Measurements from ENCODE around the gene WFIKKN2.

Gene WFIKKN2

DNA sequence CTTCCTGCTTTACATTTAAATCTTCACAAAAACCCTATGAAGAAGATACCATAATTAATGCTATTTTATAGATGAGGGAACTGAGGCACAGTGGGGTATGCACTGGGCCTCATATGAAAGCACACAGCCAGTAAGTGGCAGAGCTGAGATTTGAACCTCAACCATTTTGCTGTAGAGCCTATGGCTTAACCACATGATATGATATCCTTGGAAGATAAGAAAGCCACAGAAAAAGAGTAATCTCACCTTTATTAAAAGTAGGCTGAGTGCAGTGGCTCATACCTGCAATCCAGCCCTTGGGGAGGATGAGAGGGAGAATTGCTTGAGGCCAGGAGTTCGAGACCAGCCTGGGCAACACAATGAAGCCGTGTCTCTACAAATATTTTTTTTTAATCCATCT, 45.8 kb downstream of the WFIKKN2 start:
- no peak for DNase-seq

DNA sequence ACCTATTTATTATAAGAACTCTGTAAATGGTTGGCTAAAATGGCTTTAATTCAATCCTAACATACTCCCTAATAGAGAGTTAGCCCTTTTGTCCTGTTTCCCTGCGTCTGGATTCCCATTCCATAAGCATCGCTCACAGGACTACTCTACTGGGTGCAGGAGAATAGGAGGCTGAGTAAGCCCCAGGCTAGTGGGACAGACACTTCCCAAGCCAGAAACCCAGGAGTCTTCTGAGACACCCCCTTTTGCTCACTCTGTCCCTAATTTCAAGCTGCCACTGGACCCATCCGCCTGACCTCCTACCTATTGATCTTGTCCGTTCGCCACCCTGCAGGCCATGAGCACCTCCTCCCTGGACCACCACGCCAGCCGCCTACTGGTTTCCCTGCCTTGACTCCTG, 47.5 kb downstream of the WFIKKN2 start:
- no peak for DNase-seq

DNA sequence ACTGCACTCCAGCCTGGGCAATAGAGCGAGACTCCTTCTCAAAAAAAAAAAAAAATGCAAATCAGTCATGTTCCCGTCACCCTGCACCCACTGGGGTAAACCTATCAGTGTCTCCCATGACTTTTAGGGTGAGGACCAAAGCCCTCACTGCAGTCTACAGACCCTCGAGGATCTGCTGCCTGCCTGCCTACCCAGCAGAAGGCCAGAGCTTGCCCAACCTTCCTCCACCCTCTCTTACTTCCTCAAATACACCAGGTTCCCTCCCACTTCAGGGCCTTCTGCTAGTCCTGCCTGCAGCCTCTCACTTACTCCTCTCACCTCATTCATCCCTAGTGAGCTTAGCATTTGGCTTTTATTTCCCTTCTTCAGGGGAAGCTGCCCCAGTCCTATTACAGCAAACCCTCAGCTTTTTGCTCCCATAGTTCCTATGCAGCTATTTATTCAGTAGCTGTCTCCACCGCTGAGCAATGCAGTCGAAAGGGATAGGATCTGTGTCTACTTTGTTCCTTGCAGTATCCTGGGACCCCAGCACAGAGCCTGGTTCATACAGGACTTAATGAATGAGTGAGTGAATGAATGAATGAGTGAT, 48.6 kb downstream of the WFIKKN2 start:
- DNase-seq, result no peak

DNA sequence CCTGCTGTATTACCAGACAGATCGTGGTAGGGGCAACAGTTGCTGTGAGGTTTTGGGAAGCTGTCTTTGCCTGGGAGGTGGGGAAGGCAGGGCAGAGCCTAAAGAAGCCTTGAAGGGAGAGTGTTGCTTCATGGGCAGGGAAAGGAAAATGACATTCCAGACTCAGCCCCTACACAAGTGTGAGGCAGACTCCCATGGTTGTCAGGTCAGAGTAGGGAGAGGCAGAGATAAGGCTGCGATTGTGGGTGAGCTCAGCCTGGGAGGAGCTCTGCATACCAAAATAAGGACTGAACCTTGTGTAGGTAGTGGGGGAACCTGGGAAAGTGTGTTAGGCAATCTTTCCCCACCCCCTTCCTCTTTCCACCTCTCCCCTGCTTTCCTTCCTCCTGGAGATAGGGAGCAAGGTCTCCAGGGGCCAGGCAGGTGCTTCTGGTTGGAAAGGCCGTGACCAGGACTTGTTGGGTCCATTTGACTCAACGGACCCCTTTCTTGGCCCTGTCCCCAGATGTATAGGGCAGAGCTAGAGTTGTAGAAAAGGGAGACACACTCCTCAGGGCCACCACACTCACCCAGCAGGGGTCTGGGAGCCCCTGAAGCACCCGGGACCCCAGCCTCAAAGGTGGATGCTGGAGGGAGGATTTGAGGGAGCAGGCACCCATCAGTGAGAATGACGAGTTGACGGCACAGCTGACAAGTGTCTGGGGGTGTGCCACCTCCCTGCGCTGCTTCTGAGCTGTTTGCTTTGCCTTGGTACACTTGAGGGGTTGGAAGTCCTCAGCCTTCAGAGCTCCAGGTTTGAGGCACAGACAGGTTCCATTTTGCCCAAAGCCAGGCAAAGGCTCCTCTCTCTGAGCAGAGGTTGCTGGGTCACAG, 49.3 kb downstream of the WFIKKN2 start:
- no peak for DNase-seq

DNA sequence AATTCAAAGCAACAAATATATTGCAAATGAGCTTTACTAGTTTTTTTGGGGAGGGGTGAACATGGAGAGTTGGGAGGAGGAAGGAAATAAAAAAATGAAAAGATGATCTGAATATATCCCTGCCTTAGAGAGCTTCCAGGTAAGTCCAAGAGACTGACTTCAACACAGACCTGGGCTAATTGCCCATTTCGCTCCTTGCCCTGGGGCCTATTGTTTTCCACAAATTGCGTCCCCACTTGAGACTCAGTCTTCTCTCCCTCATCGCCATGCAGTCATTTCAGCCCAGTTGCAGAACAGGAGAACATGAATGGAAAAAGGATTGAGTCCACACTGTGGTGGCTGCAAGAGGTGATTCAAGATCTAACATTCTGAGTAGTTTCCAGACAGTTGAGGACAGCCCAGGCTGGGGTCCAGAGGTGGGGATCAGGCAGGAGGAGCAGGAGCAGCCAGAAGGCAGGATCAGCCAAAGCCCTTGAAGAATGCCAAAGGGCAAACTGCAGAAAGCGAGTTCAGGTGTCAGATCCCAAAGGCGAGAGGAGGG, 52.4 kb downstream of the WFIKKN2 start:
- no peak for DNase-seq

DNA sequence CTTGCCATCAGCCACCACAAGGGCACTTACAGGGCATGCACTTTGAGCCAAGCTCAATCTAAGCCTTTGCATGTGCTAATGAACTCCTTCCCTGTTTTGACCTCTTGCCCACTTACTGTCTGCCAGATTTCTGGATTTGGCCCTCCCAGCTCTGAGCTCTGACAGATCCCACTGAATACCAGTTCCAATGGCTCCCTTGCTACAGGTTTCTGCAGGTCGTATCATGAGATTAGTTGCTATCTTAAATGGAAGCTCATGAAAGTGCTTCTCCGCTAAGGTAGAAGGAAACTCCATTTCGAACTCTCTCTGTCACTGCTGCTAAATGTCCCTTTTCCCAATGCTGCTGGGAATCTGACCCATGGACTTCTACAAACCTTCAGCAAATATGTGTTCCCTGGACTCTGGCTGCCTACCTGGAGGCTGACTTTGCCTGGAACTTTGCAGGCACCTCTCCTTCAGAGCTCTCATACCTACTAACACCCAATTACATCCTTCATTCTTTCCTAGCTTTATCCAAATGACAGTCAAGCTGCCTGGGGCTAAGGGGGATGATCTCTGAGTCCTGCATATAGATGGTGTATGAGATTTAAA, 54.2 kb downstream of the WFIKKN2 start:
- DNase-seq, result no peak

DNA sequence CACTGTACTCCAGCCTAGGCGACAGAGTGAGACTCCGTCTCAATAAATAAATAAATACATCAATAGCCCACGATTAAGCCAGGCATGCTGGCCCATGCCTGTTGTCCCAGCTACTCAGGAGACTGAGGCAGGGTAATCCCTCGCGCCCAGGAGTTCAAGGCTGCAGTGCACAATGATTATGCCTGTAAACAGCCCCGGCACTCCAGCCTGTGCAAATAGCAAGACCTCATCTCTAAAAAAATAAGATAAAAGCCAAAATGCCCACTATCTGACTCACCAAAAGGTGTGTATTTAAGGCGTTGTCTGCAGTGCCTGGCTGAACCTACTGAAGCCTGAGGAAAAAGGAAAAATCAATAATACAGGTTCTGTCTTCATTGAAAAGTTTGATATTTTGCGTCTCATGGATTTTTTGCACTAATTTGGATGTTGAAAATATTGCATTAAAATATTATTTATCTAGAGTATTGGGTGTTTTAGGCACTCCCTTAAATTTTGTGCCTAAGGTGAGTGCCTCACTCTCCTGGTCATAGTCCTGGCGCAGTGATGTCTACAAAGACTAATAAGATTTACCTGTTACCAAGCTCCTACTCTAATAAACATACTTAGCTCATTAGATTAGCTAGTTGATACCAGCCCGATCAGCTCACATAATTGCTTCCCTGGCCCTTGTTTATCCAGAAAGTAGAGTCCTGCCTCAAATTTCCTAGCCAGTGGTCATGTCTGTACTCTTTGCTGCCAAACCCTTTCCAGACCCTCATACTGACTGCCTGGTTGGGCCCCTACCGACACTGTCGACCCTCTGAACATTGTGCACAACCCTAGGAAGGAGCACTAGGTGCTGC, 55.5 kb downstream of the WFIKKN2 start:
- no peak for DNase-seq

DNA sequence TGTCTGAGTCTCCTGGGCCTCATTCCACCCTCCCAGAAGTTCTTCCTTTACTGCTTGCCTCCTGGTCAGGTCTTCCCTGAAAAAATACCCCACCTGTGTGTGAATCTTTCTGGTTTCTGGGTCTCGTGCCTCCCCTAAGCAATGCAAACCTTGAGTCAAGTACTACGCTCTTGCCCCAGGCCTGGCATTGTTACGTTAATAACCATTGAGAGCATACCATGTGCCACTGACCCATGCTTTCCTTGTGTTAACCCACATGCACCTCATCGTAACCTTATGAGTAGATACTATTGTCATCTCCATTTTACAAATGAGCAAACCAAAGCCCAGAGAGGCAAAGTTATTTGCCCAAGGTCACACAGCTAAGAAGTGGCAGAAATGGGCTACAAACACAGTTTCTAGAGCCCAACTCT, 56.2 kb downstream of the WFIKKN2 start:
- DNase-seq, result no peak
